8988T (cell line): Measurements from ENCODE around the gene TBC1D24.
"Not testable (repeated sequence)": the region's sequence is repeated elsewhere in the genome, so short reads cannot be mapped to it uniquely, and the experiment has no call there.

Experiments
- DNase-seq: peaks from one replicate; pipeline ENCODE4 v3.0.0; 2011

The TBC1D24 gene

GRCh38 chr16:2474877-2475412 is at the start of gene TBC1D24:
TBC1D24 (plus strand) TSS chr16:2475127; CDS start chr16:2496149, 21,022 bp downstream.
- peak; percentile 100 for DNase-seq

DNA sequence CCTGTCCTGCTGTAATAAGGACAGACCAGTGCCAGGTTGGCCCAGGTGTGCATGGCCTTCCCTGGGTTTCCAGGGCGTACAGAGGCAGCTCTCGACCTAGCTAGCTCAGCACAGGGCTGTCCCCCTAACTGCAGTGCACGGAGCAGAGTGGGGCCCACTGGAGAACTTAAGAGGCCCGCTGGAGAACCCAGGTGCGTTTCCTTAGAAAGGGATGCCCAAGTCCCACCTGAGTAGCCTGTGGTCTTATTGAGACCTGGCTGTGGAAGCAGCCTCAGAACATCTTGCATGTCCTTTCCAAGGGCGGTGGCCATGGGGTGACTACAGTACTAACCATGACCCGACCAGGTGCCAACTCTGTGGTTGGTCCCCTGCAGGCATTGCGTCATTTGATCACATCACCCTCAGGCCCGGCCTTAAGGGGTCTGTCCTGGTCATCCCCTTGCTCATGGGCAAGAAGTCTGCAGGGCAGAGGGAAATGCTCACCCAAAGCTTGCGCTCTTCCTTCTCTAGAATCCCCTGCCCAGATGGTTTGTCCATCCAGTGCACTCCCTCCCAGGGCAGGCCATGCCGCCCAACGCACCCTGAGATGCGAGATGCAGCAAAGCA is 49.0 kb upstream of the TBC1D24 start:
- no peak for DNase-seq

GRCh38 chr16:2426941-2427361 is 48.0 kb upstream of the TBC1D24 start:
- no peak for DNase-seq

DNA sequence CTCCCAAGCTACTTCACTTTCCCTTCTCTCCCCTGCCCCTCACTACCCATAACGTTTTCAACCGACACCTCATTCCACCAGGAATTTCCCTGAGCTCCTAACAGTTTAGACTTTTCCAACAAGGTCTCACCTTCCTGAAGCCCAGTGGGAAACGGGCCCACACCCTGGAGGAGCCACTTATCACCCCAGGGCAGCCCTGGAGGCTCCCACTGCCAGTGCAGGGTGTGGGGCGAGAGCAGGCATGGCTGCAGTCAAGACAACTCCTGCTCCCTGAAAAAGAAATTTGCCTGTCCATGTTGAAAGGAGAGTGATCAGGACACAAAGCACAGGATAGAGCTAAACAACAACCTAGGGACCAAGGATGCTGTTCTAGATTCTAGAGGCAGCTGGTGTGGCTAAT is 47.4 kb upstream of the TBC1D24 start:
- no peak for DNase-seq

GRCh38 chr16:2428051-2428783 is 46.7 kb upstream of the TBC1D24 start:
- DNase-seq: no peak

DNA sequence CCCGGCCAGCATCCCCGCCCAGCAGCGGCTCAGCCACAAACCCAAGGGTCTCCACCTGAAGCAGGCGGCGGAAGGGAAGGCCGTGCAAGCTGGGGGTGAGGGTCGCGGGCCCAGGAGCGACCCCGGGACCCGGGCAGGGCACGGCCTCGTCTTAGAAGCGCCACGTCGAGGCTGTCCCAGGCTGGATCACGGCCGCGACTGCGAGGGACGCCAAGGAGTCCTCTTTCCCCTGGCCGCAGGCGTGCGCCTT is 46.2 kb upstream of the TBC1D24 start:
- DNase-seq: no peak

DNA sequence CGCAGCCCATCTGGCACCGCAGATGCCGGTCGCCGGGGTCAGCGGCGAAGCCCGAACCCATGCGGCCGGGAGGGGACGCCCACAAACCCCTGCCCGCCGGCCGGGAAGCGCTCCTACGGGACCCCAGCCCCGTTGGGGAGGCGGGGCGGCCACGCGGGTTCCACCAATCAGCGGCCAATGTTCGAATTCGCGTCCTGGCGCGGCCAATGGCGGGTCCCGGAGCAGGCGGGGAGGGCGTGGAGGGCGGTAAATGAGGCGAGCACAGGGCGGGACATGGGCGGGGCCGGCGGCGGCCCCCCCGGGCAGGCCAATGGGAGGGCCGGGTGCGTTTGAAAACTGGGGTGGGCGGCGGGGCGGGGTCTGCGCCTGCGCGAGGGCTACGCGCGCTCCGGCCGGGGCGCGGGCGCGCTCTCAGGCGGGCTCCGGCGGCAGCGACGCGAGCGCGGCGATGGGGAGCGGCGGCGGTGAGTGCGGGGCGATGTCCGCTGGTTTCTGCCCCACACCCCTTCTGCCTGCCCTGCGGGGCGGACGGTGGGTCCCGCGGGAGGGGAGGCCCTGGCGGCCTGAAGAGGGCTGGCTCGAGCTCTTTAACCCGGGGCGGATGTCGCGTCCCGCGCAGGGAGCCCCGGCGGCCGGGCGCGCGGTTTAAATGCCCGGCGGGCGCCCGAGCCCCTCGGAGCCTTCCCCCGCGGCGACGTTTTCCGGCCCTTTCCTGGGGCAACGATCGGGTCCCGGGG is 45.7 kb upstream of the TBC1D24 start, which contains the start of gene CCNF:
Gene CCNF (plus strand): TSS at position 414 of the 737 bp plus-strand sequence. CDS start 35 bp downstream, at position 449.
- peak; percentile 93 for DNase-seq

GRCh38 chr16:2429771-2430663 is 44.9 kb upstream of the TBC1D24 start:
- no peak for DNase-seq

DNA sequence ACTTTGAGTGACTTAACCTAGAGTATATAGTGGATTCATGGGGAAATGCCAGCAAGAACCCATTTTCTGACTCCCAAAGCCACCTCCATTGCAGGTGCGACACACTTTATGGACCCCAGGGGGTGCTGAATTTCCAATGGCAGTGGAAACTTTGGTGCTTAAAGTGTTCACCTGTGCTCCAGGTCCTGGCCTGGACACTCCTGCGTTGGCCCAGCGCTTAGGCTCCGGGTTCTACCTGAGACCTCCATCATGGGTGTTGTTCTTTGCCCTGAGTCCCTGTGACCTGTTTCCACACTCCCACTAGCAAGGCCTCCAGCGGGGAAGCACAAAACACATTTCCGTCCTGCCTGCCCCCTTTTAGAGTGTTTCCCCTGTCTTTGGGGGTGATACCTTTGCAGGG is 42.6 kb upstream of the TBC1D24 start:
- no peak for DNase-seq

DNA sequence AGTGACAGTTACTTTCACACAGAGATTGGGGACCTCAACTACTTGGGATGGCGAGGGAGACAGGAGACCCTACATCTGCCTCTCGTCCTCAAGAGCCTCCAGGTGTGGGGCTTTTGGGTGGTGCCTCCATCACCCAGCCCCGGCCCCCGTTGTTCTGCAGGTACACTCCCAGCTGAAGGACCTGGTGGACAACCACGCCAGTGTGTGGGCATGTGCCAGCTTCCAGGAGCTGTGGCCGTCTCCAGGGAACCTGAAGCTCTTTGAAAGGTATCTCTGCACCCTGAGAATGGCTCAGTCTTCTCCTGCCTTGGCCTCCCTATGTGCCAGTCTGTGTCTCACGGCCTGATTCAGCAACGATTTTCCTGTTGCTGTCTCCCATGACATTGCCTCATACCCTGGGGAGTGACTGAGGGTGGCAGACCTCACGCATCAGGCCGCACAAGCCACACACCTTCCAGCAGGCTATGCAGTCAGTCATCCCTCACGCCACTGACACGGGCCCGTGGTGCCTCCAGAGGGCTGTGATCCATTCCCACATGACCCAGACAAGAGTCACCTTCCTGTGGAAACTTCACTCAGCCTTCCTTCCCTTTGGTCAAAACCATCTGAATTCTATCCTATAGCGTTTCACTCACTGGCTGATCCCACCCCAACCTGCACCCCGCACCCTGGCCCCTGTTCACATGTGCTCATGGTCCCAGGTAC is 42.0 kb upstream of the TBC1D24 start:
- DNase-seq: no peak

- not testable (repeated sequence) for DNase-seq
These were observed 39.7 kb upstream of the TBC1D24 start for GRCh38 chr16:2435236-2435635.

- no peak for DNase-seq
These were observed 38.8 kb upstream of the TBC1D24 start for GRCh38 chr16:2436110-2436509.

DNA sequence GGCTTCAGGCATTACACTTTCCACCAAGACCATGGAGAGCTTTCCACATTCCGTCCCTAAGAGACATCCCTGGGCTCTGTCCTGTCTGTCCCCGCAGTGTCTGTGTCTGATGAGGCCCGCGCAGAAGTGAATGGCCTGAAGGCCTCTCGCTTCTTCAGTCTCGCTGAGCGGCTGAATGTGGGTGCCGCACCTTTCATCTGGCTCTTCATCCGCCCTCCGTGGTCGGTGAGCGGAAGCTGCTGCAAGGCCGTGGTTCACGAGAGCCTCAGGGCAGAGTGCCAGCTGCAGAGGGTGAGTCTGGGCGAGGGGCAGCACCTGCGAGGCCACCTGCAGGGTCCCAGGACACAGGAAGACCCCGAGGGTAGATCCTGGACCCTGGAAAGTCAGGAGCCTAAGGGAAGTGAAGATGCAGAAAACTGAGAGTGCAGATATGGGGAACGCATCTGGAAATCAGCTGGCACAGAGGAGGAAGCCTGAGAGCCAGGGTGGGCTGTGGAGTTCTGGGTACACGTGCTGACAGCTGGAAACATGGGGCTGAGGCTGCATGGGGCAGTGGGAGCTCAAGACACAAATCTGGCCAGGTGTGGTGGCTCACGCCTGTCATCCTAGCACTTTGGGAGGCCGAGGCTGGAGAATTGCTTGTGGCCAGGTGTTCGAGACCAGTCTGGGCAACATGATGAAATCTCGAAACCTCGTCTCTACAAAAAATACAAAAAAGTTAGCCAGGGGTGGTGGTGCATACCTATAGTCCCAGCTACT is 37.7 kb upstream of the TBC1D24 start:
- no peak for DNase-seq

GRCh38 chr16:2438121-2438520 is 36.8 kb upstream of the TBC1D24 start:
- DNase-seq: no peak

- DNase-seq: no peak
These were observed 35.3 kb upstream of the TBC1D24 start for GRCh38 chr16:2439598-2439997.

DNA sequence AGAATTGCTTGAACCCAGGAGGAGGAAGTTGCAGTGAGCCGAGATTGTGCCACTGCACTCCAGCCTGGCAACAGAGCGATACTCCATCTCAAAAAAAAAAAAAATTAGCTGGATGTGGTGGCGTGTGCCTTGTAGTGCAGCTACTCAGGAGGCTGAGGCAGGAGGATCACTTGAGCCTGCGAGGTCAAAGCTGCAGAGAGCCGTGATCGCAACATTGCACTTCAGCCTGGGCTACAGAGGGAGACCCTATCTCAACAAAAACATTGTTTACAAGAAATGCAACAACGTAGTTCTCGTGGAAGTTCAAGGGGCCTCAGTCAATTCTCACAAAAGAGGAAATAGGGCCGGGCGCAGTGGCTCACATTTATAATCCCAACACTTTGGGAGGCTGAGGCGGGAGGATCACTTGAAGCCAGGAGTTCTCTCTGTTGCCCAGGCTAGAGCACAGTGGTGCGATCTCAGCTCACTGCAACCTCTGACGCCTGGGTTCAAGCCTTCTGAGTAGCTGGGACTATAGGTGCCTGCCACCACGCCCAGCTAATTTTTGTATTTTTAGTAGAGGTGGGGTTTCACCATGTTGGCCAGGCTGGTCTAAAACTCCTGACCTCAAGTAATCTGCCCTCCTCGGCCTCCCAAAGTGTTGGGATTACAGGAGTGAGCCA is 33.7 kb upstream of the TBC1D24 start:
- not testable (repeated sequence) for DNase-seq

DNA sequence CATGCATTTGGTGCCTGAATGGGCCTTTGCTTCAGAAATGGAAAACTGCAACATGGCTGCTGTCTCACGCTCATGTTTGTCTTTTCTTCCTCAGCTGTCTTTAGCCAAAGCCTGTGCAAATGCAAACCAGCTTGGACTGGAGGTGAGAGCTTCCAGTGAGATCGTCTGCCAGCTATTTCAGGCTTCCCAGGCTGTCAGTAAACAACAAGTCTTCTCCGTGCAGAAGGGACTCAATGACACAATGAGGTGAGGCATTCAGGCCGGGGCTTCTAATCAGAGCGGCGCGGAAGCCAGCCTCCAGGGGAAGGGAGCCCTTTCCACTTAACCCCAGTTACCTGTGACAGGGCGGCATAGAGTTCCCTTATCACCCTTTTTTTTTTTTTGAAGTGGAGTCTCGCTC is 31.4 kb upstream of the TBC1D24 start:
- DNase-seq: no peak

DNA sequence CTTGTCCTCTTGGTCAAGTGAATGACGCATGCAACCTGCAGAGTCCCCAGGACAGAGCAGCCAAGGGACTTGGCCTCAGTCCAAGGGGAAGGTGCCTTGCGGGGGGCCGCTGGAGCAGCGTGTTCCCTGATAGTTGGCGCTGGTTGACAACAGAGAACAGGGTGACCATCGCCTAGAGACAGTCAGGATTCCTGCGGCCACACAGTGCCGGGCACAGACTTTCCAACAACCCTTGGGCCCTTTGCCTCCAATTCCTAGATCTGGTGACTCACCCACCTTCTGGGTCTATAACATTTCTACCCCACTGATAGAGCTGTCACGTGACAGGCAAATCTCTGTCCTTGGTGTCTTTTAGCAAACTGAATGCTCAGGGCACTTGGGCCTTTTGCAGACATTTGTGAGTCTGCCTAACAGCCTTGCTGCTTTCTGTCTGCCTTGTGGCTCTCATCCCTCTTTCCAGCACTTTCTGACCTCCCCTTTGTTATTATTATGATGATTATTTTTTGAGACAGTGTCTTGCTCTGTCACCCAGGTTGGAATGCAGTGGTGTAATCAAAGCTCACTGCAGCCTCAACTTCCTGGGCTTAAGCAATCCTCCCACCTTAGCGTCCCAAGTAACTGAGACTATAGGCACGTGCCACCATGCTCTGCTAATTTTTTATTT is 26.9 kb upstream of the TBC1D24 start:
- no peak for DNase-seq

- no peak for DNase-seq
These were observed 25.8 kb upstream of the TBC1D24 start for GRCh38 chr16:2449118-2449517.

DNA sequence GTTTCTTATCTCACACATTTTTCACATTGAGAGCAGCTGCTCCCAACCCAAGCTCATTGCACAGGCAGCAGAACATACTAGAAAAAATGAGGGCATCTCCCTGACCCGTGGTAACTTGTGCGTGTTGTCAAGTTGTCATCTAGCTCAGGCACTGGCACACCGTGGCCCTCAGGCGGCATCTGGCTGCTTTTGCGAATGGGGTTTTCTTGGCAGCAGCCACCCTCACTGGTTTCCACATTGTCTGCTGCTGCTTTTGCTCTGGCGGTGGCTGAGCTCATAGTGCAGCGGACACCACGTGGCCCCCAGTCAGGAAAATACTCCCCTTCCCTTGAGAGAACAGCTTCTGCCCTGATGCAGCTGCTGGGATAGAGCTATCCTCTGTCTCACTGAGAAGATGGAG is 24.4 kb upstream of the TBC1D24 start:
- DNase-seq: no peak
